Metanephros (tissue), 1 donor: ENCODE results near the gene TMEM185A. TPM values are rescaled to one million over a fixed set of nuclear protein-coding genes. Genes with fewer than 3 reads are reported as not detected.

Experiments used
- total RNA-seq: library from RNA; depleted of rRNA; stranded (reverse); fragments of >200 nt; gene quantifications from one replicate; pipeline ENCODE4 v1.2.3, GENCODE V29; 2014

The TMEM185A gene
- total RNA-seq = 35.7 TPM

DNA sequence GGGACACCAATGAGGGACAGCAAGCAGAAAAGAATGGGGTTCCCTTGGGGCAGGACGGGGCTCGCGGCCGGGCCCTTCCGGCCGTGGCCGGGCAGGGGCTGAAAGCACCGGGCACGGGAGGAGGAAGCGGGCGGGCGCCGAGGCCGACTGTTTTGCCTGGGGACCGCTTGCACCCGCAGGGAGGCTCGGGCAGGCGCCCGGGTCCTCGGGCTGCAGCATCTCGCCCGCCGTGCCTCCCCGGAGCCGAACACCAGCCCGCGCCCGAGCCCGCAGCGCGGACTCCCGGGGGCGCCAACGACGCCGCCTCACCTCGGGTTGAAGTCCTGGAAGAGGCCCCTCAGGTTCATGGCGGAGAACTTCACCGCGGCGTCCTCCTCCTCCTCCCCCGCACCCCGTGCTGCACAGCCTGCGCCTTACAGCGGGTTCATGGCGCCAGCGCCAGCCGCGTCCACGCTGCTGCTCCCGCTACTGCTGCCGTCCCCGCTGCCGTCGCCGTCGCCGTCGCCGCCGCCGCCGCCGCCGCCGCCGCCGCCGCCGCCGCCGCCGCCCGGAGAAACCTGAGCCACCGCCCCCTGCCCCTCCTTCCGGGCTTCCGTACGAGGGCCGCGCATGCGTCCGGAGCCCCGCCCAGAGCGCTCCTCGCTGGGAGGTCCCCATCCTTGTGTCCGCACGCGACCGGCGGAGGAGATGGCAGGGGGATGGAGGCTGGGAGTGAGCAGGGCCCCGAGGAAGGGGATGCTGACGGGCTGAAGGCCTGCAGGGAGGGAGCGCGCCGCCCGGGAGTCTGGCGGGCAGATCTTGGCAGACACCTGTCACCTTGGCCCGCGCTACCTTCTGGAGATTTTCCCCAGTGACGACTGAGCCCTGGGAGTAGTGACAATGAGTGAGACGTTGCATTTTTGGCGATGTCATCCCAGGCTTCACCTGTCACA is at the start of gene TMEM185A:
TSS of gene TMEM185A (minus strand) at position 559 of the 932 bp plus-strand sequence. CDS start at position 347, 212 bp downstream.

GRCh38 chrX:149595214-149595613 is 36.4 kb downstream of the TMEM185A start, which contains the start of gene HSFX2:
TSS of gene HSFX2 (minus strand) at chrX:149595314. CDS start at chrX:149594700, 614 bp downstream.

DNA sequence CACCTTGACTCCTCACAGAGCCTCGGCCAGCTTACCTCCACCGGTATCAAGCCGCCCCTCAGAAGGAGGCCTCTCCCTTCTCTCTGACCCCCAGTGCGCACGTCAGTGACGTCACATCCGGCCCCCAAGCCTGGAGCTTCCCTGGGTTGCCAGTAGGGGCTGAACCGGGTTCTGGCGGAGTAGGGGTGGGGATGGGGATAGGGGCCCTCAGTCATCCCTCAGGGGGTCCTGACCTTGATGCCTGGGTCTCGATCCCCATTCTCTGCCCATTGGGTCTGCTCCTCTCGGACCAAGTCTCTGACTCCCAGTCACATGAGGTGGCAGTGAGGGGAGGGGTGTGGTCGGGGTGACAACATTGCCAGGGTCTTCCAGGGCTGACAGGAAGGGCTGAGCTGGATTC is 44.2 kb downstream of the TMEM185A start, which contains the start of gene MAGEA9B:
TSS of gene MAGEA9B (minus strand) at position 101 of the 400 bp plus-strand sequence. CDS start 4,280 bp downstream, outside the sequence.

DNA sequence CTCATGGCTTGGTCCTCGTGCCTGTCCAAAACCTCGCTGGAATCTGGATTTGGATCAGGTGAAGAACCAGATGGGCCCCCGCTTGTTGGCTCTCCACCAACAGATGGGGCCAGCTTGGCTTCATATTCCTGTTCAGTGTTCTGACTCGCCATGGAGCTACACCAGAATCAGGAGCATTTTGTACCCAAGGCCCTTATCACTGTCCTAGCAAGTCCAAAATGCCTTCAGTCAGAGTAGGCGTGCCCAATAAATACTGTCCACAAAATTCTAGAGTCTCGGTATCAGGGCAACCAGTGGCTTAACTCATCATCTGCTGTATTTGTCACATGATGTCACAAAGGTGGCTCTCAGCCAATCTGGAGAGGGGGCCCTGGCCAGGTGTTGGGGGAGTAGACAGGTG is 81.9 kb downstream of the TMEM185A start, which contains the start of gene HSFX3:
TSS of gene HSFX3 (minus strand) at position 224 of the 400 bp plus-strand sequence. CDS start at position 152, 72 bp downstream.

Other genes with a start within 250 kb of the TMEM185A start
- gene IDS, start 126.5 kb downstream of the TMEM185A start, total RNA-seq = 40.8 TPM
- 14.9 TPM for gene EOLA1, start 90.8 kb downstream of the TMEM185A start, total RNA-seq
- gene HSFX3, start 81.9 kb downstream of the TMEM185A start, total RNA-seq = not detected
- gene MAGEA9B, start 44.3 kb downstream of the TMEM185A start, total RNA-seq = not detected
- 1.2 TPM for gene HSFX2, start 36.5 kb downstream of the TMEM185A start, total RNA-seq
- not detected for gene MAGEA11, start 80.3 kb upstream of the TMEM185A start, total RNA-seq
- gene HSFX1, start 142.3 kb upstream of the TMEM185A start, total RNA-seq = 1.7 TPM
- gene MAGEA9, start 150.1 kb upstream of the TMEM185A start, total RNA-seq = not detected
- not detected for gene MAGEA8, start 249.4 kb upstream of the TMEM185A start, total RNA-seq